Hematopoietic multipotent progenitor cell treated with erythropoietin and hydrocortisone succinate and interleukin-3 and kit ligand, for 15 days (in vitro differentiated cells): ENCODE data around the gene FAM25C.
"Not testable (repeated sequence)": the region's sequence is repeated elsewhere in the genome, so short reads cannot be mapped to it uniquely, and the experiment has no call there.

Experiments used
- DNase-seq: peaks from one replicate; pipeline ENCODE4 v3.0.0-alpha.2; 2015; ENCODE audit warnings: low spot score

FAM25C gene

GRCh38 chr10:47999691-48000090, at the start of gene FAM25C:
Gene FAM25C (minus strand): TSS chr10:47999791. CDS start chr10:47999765, 26 bp downstream.
- not testable (repeated sequence) for DNase-seq

GRCh38 chr10:48044557-48044956, 45.0 kb upstream of the FAM25C start:
- DNase-seq = not testable (repeated sequence)

- peak; percentile 1 for DNase-seq
Measured at GRCh38 chr10:48031390-48031789, 31.8 kb upstream of the FAM25C start.

- not testable (repeated sequence) for DNase-seq
Measured at GRCh38 chr10:48002306-48002705, 2.7 kb upstream of the FAM25C start.

GRCh38 chr10:47994045-47994444, 5.5 kb downstream of the FAM25C start:
- not testable (repeated sequence) for DNase-seq

GRCh38 chr10:47992560-47992959, 7.0 kb downstream of the FAM25C start:
- DNase-seq = not testable (repeated sequence)

- not testable (repeated sequence) for DNase-seq
Measured at GRCh38 chr10:47991706-47992105, 7.9 kb downstream of the FAM25C start.

- not testable (repeated sequence) for DNase-seq
Measured at GRCh38 chr10:47990097-47990496, 9.5 kb downstream of the FAM25C start.

GRCh38 chr10:47989542-47989950, 10.0 kb downstream of the FAM25C start:
- not testable (repeated sequence) for DNase-seq

GRCh38 chr10:47988718-47989541, 10.7 kb downstream of the FAM25C start:
- DNase-seq = not testable (repeated sequence)

GRCh38 chr10:47987952-47988351, 11.6 kb downstream of the FAM25C start:
- DNase-seq = not testable (repeated sequence)

GRCh38 chr10:47986413-47987230, 13.0 kb downstream of the FAM25C start:
- not testable (repeated sequence) for DNase-seq

GRCh38 chr10:47975409-47975808, 24.2 kb downstream of the FAM25C start:
- DNase-seq = not testable (repeated sequence)

GRCh38 chr10:47973131-47973530, 26.5 kb downstream of the FAM25C start:
- not testable (repeated sequence) for DNase-seq

- DNase-seq = not testable (repeated sequence)
Measured at GRCh38 chr10:47972077-47972476, 27.5 kb downstream of the FAM25C start.

- not testable (repeated sequence) for DNase-seq
Measured at GRCh38 chr10:47971598-47971997, 28.0 kb downstream of the FAM25C start.

GRCh38 chr10:47970047-47970446, 29.5 kb downstream of the FAM25C start:
- DNase-seq = not testable (repeated sequence)

- DNase-seq = not testable (repeated sequence)
Measured at GRCh38 chr10:47968988-47969387, 30.6 kb downstream of the FAM25C start.

GRCh38 chr10:47964280-47965063, 35.1 kb downstream of the FAM25C start:
- not testable (repeated sequence) for DNase-seq

GRCh38 chr10:47962785-47963184, 36.8 kb downstream of the FAM25C start:
- DNase-seq = not testable (repeated sequence)

- not testable (repeated sequence) for DNase-seq
Measured at GRCh38 chr10:47960699-47961098, 38.9 kb downstream of the FAM25C start.

GRCh38 chr10:47959677-47960076, 39.9 kb downstream of the FAM25C start:
- DNase-seq = not testable (repeated sequence)
